ENCODE data around the gene CEP41.

The CEP41 gene

DNA sequence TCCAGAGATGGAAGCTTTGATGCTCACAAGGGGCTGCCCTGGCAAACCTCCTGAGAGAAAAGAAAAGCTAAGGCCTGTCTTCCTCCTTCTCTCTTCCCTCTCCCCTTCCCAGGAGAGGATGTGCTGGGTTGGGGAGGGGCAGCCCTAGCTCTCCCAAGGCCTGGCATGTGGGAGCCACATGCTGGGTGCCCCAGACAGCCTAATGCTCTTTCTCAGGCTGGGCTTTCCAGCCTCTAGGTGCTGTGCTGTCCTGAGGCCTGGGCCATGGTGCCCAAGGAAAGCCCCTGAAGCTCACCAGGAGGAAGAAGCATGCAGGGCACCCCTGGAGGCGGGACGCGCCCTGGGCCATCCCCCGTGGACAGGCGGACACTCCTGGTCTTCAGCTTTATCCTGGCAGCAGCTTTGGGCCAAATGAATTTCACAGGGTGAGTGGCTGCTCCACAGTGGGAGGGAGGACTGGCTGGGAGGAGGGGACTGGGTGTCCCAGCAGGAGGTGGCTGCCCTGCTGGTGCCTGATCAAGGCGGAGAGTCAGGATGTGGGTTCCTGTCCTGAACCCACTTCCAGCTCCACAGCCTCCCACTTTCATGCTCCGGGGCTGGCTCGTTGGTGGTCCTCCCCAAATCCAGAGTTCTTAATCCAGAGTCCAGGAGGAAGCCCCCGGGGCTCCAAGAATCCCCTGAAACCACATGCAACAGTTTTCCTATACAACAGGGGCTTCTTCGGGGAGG is 94.5 kb downstream of the CEP41 start:
- DNase-seq, result no peak

DNA sequence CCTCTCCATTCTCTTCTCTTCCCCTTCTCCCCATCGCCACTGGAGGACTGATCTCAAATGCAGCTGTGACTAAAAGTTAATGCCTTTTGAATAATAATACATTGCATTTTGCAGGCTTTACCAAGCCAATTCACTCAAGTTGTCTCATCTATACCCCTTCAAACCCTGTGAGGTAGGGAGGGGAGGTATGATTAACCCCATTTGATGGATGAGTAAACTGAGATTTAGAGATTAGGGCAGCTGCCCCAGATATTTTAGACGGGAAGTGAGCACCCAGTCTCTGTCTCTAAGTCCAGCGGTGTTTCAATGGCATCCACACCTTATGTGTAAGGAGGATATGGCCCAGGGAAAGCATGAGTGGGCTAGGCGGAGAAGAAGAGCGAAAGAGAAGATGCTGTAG is 95.1 kb downstream of the CEP41 start:
- no peak for DNase-seq

DNA sequence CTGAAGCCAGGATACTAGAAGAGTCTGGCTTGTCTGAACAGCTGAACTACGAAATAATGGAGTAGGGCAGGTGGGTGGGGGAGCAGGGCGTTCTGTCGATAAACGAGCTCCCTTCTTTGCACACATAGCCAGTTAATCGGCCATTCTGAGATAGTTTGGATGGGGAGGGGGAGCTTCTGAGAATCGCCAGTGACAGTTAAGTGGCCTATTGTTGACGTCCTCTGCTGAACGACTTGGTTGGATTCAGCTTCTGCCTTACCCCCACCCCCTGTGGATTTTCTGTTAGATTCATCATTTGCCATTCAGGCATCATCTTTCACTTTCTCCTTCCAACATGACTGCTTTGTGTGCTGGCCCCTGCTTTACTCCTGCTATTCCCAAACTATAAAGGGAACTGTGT is 95.7 kb downstream of the CEP41 start:
- DNase-seq, result no peak

DNA sequence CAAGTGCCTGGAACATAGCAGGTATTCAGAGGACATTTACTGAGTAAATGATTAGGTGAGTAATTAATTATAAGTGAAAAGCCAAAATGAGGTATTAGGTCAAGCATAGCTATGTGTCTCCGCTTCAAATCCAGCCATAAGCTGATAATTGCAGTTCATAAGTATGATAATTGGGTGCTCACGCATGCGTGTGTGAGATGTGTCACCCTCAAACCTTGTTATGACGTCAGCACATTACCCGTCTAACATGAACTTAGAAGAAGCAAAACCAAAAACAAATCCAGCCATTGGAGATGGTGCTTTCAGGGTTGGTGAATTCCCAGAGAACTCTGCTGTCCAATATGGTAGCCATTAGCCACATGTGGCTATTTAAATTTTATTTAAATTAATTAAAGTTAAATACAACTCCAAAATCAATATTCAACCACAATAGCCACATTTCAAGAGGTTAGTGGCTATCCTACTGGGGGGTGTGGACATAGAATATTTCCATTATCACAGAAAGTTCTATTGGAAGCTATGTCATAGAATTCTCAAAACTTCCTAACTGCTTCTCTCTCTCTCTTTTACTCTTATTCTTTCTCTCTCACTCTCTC is 96.4 kb downstream of the CEP41 start, which contains the start of gene CPA5:
Gene CPA5 (plus strand): TSS at position 546 of the 596 bp plus-strand sequence. CDS start 1,670 bp downstream, outside the sequence.
- no peak for DNase-seq

Measured in activated naive CD4-positive, alpha-beta T cell treated with anti-CD3 and anti-CD28 coated beads, Interleukin-2, amount 50 U/mL, for 16 hours (primary cell).